ENCODE results near the gene PLEKHN1. TPM values are rescaled to one million over a fixed set of nuclear protein-coding genes. Genes with fewer than 3 reads are reported as not detected.
"Not testable (repeated sequence)": the region's sequence is repeated elsewhere in the genome, so short reads cannot be mapped to it uniquely, and the experiment has no call there.

Gene PLEKHN1
- total and polyA plus RNA-seq, 5 experiments from 2014 or later = 0.19 to 0.93 (median 0.60) TPM; not detected in 2

DNA sequence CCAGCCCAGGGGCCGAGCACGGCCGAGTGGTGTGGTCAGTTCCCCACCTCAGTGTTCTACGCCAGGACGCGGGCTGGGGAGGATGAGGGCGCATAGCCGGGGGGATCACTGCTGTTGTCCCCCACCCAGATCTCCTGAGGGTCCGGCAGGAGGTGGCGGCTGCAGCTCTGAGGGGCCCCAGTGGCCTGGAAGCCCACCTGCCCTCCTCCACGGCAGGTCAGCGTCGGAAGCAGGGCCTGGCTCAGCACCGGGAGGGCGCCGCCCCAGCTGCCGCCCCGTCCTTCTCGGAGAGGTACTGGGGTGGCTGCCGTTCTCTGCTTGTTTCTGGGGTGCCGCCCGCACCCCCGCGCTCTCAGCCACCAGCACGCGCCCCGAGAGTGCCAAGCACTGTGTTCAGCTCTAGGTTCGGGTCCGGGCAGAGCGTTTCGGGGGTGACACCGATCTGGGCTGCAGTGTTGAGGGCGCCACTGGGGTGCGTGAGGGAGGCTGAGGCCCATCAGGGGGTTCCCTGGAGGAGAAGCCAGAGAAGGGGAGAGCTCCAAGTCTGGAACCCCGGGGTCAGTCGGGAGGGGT lies 25.2 kb upstream of the PLEKHN1 start:
- DNase-seq (no peak), ATAC-seq (peak; percentile 24)
- peak overlapping the region in 2 of 10 donors; percentile 31 to 32 for H3K27ac Mint-ChIP-seq
- H3K27me3 Mint-ChIP-seq = peaks cover 2 to 33% (median 18%) of the 10 kb centered on the region in 5 donors
- no peaks in the 10 kb centered on the region for H3K9me3 Mint-ChIP-seq
- POLR2A ChIA-PET = interaction anchor here (0.9 to 3.1 kb wide), 8 partner anchors 11 to 310 kb away, joined by 3 to 16 read pairs (median 4); partner anchors contain the start of genes ISG15, NOC2L and SAMD11
- peaks cover 5 to 12% (median 9%) of the 10 kb centered on the region in 4 donors for H3K4me1 Mint-ChIP-seq
- peaks cover 0 to 13% (median 3%) of the 10 kb centered on the region in 3 donors for H3K36me3 Mint-ChIP-seq
- peak overlapping the region; percentile 56 to 86 (median 76) for H3K4me3 Mint-ChIP-seq

GRCh38 chr1:941588-942383 lies 24.5 kb upstream of the PLEKHN1 start:
- no peaks in the 10 kb centered on the region for H3K9me3 Mint-ChIP-seq
- DNase-seq = peak in 1 of 10 donors; percentile 13
- no peak overlapping the region for H3K27ac Mint-ChIP-seq
- POLR2A ChIA-PET = interaction anchor here (0.8 to 3.1 kb wide), 9 partner anchors 11 to 443 kb away, joined by 3 to 16 read pairs (median 4); partner anchors contain the start of genes ISG15 and NOC2L
- H3K36me3 Mint-ChIP-seq = peaks cover 0 to 15% (median 3%) of the 10 kb centered on the region in 3 donors
- H3K4me3 Mint-ChIP-seq = peak overlapping the region; percentile 56 to 86 (median 76)
- H3K27me3 Mint-ChIP-seq = peaks cover 2 to 33% (median 17%) of the 10 kb centered on the region in 5 donors
- peak; percentile 11 to 21 for ATAC-seq
- H3K4me1 Mint-ChIP-seq = peaks cover 5 to 12% (median 9%) of the 10 kb centered on the region in 4 donors

DNA sequence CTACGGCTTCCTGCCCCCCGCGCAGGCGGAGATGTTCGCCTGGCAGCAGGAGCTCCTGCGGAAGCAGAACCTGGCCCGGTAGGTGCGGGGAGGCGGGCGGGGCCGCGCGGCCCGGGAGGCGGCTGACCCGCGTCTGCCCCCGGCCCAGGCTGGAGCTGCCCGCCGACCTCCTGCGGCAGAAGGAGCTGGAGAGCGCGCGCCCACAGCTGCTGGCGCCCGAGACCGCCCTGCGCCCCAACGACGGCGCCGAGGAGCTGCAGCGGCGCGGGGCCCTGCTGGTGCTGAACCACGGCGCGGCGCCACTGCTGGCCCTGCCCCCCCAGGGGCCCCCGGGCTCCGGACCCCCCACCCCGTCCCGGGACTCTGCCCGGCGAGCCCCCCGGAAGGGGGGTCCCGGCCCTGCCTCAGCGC lies 23.9 kb upstream of the PLEKHN1 start:
- Mint-ChIP-seq H3K27ac (no peak overlapping the region), H3K27me3 (peaks cover 2 to 32% (median 15%) of the 10 kb centered on the region in 5 donors), H3K4me1 (peaks cover 5 to 12% (median 9%) of the 10 kb centered on the region in 4 donors), H3K4me3 (peak overlapping the region in 1 of 10 donors; percentile 26), H3K36me3 (peaks cover 0 to 21% (median 8%) of the 10 kb centered on the region in 3 donors), H3K9me3 (no peaks in the 10 kb centered on the region)
- no peak for DNase-seq
- POLR2A ChIA-PET = interaction anchor here (0.8 to 3.1 kb wide), 6 partner anchors 12 to 442 kb away, joined by 3 to 16 read pairs (median 5); partner anchors contain the start of genes ISG15 and NOC2L
- peak; percentile 22 to 29 for ATAC-seq

- Mint-ChIP-seq H3K27ac (no peak overlapping the region), H3K4me1 (peaks cover 5 to 12% (median 9%) of the 10 kb centered on the region in 4 donors), H3K4me3 (peak overlapping the region in 4 of 10 donors; percentile 2 to 60 (median 30)), H3K9me3 (no peaks in the 10 kb centered on the region), H3K36me3 (peaks cover 0 to 24% (median 9%) of the 10 kb centered on the region in 3 donors), H3K27me3 (peaks cover 2 to 27% (median 11%) of the 10 kb centered on the region in 5 donors)
- POLR2A ChIA-PET = interaction anchor here (0.6 to 3.1 kb wide), 6 partner anchors 13 to 441 kb away, joined by 3 to 16 read pairs (median 5); partner anchors contain the start of genes ISG15 and NOC2L
- peak; percentile 8 to 18 for ATAC-seq
- no peak for DNase-seq
Observed at GRCh38 chr1:942864-943533, 23.3 kb upstream of the PLEKHN1 start.

GRCh38 chr1:943545-944340 lies 22.5 kb upstream of the PLEKHN1 start:
- no peak overlapping the region for H3K27ac Mint-ChIP-seq
- peak overlapping the region in 2 of 10 donors; percentile 33 to 80 for H3K4me3 Mint-ChIP-seq
- POLR2A ChIA-PET = interaction anchor here (1.1 to 3.1 kb wide), 4 partner anchors 15 to 39 kb away, joined by 3 to 16 read pairs (median 4); partner anchors contain the start of genes NOC2L and PLEKHN1
- no peaks in the 10 kb centered on the region for H3K9me3 Mint-ChIP-seq
- peaks cover 0 to 29% (median 9%) of the 10 kb centered on the region in 3 donors for H3K36me3 Mint-ChIP-seq
- DNase-seq (no peak), ATAC-seq (peak in 1 of 2 donors; percentile 19)
- H3K4me1 Mint-ChIP-seq = peaks cover 5 to 12% (median 9%) of the 10 kb centered on the region in 4 donors
- H3K27me3 Mint-ChIP-seq = peaks cover 2 to 20% (median 6%) of the 10 kb centered on the region in 5 donors

- H3K27me3 Mint-ChIP-seq = peaks cover 2 to 12% (median 3%) of the 10 kb centered on the region in 5 donors
- no peaks in the 10 kb centered on the region for H3K9me3 Mint-ChIP-seq
- DNase-seq (no peak), ATAC-seq (peak in 1 of 2 donors; percentile 14)
- peaks cover 5 to 12% (median 9%) of the 10 kb centered on the region in 4 donors for H3K4me1 Mint-ChIP-seq
- peak overlapping the region in 1 of 10 donors; percentile 80 for H3K4me3 Mint-ChIP-seq
- H3K36me3 Mint-ChIP-seq = peaks cover 0 to 37% (median 9%) of the 10 kb centered on the region in 3 donors
- H3K27ac Mint-ChIP-seq = no peak overlapping the region
- POLR2A ChIA-PET = interaction anchor here (1.1 to 1.4 kb wide), 3 partner anchors 17 to 40 kb away, joined by 3 to 4 read pairs (median 4); partner anchors contain the start of gene PLEKHN1
Observed at GRCh38 chr1:944341-945325, 21.6 kb upstream of the PLEKHN1 start.

DNA sequence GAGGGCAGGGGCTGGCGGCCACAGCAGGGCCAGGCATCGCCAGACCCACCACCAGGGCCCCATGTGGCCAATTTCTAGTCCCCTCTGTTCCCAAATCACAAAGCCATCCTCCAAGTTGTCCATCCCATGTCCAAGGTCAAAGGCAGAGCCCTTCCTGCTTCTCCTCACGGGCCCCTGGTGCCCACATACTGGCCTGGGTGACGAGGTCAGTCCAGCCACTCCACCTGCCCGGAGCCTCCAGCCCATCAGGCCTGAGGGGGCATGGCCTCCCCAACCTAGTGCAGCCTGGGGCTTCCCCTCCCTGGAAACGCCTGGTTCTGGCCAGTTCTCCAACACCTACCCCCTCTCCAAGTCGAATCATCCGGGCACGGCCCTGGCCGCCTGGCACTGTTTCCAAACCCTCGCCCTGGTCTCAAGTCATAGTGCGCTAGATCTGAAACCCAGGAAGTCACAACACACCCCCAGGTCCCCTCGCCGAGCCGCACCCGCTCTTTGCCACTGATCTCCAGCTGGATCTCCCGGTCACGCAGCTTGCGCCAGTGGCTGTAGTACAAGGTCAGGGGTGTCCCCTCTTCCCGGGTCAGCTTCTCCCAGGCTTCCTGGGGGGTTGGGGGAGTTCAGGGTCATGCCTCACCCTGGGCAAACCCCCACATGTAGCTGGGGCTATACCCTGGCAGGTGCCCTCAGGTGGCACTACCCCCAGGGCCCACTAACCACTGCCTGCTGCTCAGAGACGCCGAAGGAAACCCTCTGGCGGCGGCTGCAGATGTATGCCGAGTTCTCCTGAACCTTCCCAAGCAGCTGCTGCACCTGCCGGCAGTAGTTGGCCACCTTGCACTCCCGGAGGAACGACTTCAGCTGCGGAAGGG lies 20.4 kb upstream of the PLEKHN1 start:
- Mint-ChIP-seq H3K36me3 (peaks cover 0 to 48% (median 17%) of the 10 kb centered on the region in 3 donors), H3K4me3 (peak overlapping the region in 3 of 10 donors; percentile 33 to 75 (median 43))

GRCh38 chr1:946811-947210 lies 19.5 kb upstream of the PLEKHN1 start:
- H3K27ac Mint-ChIP-seq, H3K9me3 Mint-ChIP-seq, H3K4me1 Mint-ChIP-seq, ATAC-seq, H3K27me3 Mint-ChIP-seq, H3K4me3 Mint-ChIP-seq, DNase-seq: not testable (repeated sequence)
- POLR2A ChIA-PET = interaction anchor here (1.2 kb wide), 1 partner anchor 10 kb away, joined by 3 read pairs; no protein-coding TSS in a partner anchor
- H3K36me3 Mint-ChIP-seq = peaks cover 0 to 56% (median 20%) of the 10 kb centered on the region in 3 donors

More for the DNA sequence above, 20.4 kb upstream of the PLEKHN1 start:
- H3K27ac Mint-ChIP-seq = no peak overlapping the region
- H3K9me3 Mint-ChIP-seq = no peaks in the 10 kb centered on the region
- POLR2A ChIA-PET = interaction anchor here (1.2 kb wide), 1 partner anchor 10 kb away, joined by 3 read pairs; no protein-coding TSS in a partner anchor
- H3K4me1 Mint-ChIP-seq = peaks cover 3 to 11% (median 8%) of the 10 kb centered on the region in 4 donors
- H3K27me3 Mint-ChIP-seq = peaks cover 2 to 7% (median 3%) of the 10 kb centered on the region in 5 donors
- DNase-seq = no peak
- ATAC-seq = no peak

DNA sequence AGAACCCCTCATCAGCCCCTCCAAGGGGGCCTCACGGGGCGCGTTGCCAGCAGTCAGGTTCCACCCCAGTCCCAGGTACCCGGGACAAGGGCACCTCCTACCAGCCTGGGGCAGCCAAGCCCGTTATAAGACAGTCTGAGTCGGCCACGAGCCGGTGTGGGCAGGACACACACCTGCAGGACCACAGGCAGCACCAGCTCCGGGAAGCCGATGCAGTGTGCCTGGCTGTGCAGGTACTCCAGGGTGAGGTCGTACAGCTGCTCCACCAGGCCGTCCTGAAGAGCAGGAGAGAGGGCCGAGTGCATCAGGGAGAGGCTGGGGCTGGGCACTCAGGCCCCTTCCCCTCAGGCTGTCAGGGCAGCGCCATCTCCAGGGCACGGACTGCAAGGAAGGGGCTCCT lies 18.3 kb upstream of the PLEKHN1 start:
- POLR2A ChIA-PET = no interaction called here
- Mint-ChIP-seq H3K27me3 (peaks cover 0 to 2% (median 0%) of the 10 kb centered on the region in 5 donors), H3K36me3 (peaks cover 0 to 65% (median 20%) of the 10 kb centered on the region in 3 donors), H3K9me3 (no peaks in the 10 kb centered on the region), H3K27ac (no peak overlapping the region), H3K4me1 (peaks cover 0 to 12% (median 4%) of the 10 kb centered on the region in 4 donors), H3K4me3 (no peak overlapping the region)
- no peak for ATAC-seq
- no peak for DNase-seq

DNA sequence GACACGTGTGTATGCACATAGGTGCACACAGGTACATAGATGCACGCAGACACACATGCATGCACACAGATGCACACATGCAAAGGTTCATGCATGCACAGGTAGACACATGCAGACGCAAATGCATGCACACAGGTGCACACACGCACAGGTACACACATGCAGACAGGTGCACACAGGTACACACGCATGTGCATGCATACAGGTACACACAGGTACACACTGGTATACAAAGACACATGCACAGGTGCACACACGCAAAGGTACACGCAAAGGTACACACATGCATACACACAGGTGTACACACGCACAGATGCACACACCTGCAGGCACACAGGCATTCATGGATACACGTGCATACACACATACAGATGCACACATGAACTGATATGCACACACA lies 16.0 kb upstream of the PLEKHN1 start:
- POLR2A ChIA-PET = no interaction called here
- no peak overlapping the region for H3K4me3 Mint-ChIP-seq
- ATAC-seq (no peak), DNase-seq (no peak)
- H3K27me3 Mint-ChIP-seq = no peaks in the 10 kb centered on the region
- H3K27ac Mint-ChIP-seq = no peak overlapping the region
- H3K4me1 Mint-ChIP-seq = peaks cover 3 to 10% (median 7%) of the 10 kb centered on the region in 4 donors
- peaks cover 4 to 81% (median 26%) of the 10 kb centered on the region in 3 donors for H3K36me3 Mint-ChIP-seq
- H3K9me3 Mint-ChIP-seq = no peaks in the 10 kb centered on the region

All from naive thymus-derived CD8-positive, alpha-beta T cell (primary cell).